Spinal cord (tissue), 10 donors: ENCODE data around the gene CARM1. TPM values are rescaled to one million over a fixed set of nuclear protein-coding genes. Genes with fewer than 3 reads are reported as not detected.
"Not testable (repeated sequence)": the region's sequence is repeated elsewhere in the genome, so short reads cannot be mapped to it uniquely, and the experiment has no call there.

Source experiments
- DNase-seq, 6 donors: peaks; one replicate each; pipeline versions ENCODE4 v3.0.0 to v3.0.0-alpha.2; 2013 to 2015; ENCODE audit warnings: low spot score in 6 of 6, low read depth in 4 of 6
- H3K27ac ChIP-seq: one replicate; pipeline ENCODE4 v1.5.1; 2013; ENCODE audit warnings: low read depth, low read length, control low read depth
- H3K27me3 ChIP-seq: one replicate; pipeline ENCODE4 v1.6.1; 2013; ENCODE audit warnings: low read length; ENCODE audit not compliant: control insufficient read depth, insufficient read depth
- H3K36me3 ChIP-seq: one replicate; pipeline ENCODE4 v1.6.1; 2013; ENCODE audit warnings: low read length; ENCODE audit not compliant: control insufficient read depth, insufficient read depth
- H3K4me1 ChIP-seq: one replicate; pipeline ENCODE4 v1.6.1; 2013; ENCODE audit warnings: low read length; ENCODE audit not compliant: control insufficient read depth, insufficient read depth
- H3K4me3 ChIP-seq: one replicate; pipeline ENCODE4 v1.5.1; 2013; ENCODE audit warnings: low read depth, low read length, control low read depth
- H3K9me3 ChIP-seq: one replicate; pipeline ENCODE4 v1.6.1; 2013; ENCODE audit warnings: low read length; ENCODE audit not compliant: control insufficient read depth, insufficient read depth
- WGBS: methylation state at CpG from one replicate; pipeline ENCODE4 v1.1.5; 2013; ENCODE audit warnings: missing lambda C conversion rate; ENCODE audit not compliant: insufficient coverage; 5-methylcytosine and 5-hydroxymethylcytosine counted together
- polyA plus RNA-seq, 2 donors: library from polyadenylated mRNA; unstranded; fragments of 120-200 nt; gene quantifications; one replicate each; pipeline ENCODE4 v1.2.1, GENCODE V29; 2013; ENCODE audit not compliant: insufficient read length in 2 of 2
- total RNA-seq, 2 donors: library from RNA; depleted of rRNA in 1 of 2; stranded (reverse); fragments of 120-200 nt in 1 of 2; fragments of >200 nt in 1 of 2; gene quantifications; one replicate each; pipeline versions ENCODE4 v1.2.3 to v1.2.4, GENCODE V29; 2013 to 2014
- donor health status: healthy.

Gene CARM1
- total and polyA plus RNA-seq, 4 donors, result 17.4 to 72.1 (median 42.8) TPM

DNA sequence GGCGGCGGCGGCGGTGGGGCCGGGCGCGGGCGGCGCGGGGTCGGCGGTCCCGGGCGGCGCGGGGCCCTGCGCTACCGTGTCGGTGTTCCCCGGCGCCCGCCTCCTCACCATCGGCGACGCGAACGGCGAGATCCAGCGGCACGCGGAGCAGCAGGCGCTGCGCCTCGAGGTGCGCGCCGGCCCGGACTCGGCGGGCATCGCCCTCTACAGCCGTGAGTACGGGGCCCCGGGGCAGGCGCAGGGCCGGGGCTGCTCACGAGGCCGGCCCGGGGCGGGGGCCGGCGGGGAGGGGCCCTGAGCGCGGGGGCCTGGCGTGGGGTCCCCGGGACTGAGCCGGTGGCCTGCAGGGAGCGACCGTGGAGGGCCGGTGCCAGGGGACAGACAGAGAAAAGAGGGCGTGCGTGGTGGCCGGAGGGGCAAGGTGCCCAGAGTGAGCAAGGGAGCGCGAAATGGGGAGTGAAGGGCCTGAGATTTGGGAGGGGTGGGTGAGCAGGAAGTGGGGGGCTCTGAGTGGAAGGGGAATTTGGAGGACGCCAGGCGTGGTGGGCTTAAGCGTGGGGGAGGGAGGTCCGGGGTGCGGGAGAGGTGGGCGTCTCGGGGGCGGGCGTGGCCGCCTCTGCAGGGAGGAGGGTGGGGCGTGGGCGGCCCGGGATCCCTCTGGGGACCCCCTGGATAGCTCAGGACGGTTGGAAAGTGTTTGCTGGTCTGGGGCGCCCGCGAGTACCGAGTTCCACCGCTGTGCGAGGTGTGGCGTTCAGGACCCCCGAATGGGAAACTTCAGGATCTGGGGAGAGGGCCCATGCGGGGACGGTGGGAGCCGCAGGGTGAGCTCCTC lies 575 bp downstream of the CARM1 start:
- no peaks in the 10 kb centered on the region for H3K27me3 ChIP-seq
- DNase-seq, result peak in 2 of 6 donors; percentile 52 to 61
- peak overlapping the region; percentile 68 for H3K4me3 ChIP-seq
- peaks cover 34% of the 10 kb centered on the region for H3K4me1 ChIP-seq
- no peaks in the 10 kb centered on the region for H3K9me3 ChIP-seq
- peaks cover 13% of the 10 kb centered on the region for H3K36me3 ChIP-seq
- under 1% methylated on average over 89 of the region's 90 CpGs for WGBS
- H3K27ac ChIP-seq, result peak overlapping the region; percentile 75

DNA sequence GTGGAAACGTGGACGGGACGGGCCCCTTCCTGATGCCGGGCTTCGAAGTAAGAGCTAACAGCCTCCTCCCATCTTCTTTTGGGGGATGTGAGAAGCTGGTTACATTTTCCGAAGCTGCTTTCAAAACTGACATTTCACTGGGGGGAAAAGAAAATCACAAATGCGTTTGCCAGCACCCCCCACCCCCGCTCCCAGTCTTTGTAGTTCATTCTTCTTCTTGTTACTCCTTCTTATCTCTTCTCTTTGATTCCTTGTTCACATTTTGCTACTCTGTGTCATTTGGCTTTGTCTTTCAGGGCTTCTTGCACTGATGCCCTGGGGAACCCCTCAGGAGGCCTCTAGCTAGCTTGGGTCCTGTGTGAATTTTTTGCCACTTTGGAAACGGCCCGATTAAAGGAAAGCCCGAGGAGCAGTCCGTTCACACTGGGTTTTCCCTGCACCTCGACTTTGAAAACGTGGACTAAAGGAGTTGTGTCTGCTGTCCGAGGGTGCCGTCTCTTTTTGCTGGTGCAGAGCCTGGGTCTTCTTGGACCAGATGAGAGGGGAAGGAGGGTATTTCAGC lies 1.3 kb downstream of the CARM1 start:
- H3K4me1 ChIP-seq, result peaks cover 39% of the 10 kb centered on the region
- no peaks in the 10 kb centered on the region for H3K9me3 ChIP-seq
- H3K36me3 ChIP-seq, result peaks cover 13% of the 10 kb centered on the region
- H3K4me3 ChIP-seq, result peak overlapping the region; percentile 68
- no peak for DNase-seq
- 5% methylated on average over 8 of the region's 16 CpGs for WGBS
- no peaks in the 10 kb centered on the region for H3K27me3 ChIP-seq
- H3K27ac ChIP-seq, result peak overlapping the region; percentile 75

GRCh38 chr19:10874024-10874423 lies 2.7 kb downstream of the CARM1 start:
- WGBS, result no CpG with 5 or more reads among the region's 1 CpG
- Histone ChIP-seq H3K9me3 (no peaks in the 10 kb centered on the region), H3K27me3 (no peaks in the 10 kb centered on the region), H3K4me3 (no peak overlapping the region), H3K4me1 (peaks cover 41% of the 10 kb centered on the region), H3K36me3 (peaks cover 13% of the 10 kb centered on the region), H3K27ac (no peak overlapping the region)
- DNase-seq, result no peak

DNA sequence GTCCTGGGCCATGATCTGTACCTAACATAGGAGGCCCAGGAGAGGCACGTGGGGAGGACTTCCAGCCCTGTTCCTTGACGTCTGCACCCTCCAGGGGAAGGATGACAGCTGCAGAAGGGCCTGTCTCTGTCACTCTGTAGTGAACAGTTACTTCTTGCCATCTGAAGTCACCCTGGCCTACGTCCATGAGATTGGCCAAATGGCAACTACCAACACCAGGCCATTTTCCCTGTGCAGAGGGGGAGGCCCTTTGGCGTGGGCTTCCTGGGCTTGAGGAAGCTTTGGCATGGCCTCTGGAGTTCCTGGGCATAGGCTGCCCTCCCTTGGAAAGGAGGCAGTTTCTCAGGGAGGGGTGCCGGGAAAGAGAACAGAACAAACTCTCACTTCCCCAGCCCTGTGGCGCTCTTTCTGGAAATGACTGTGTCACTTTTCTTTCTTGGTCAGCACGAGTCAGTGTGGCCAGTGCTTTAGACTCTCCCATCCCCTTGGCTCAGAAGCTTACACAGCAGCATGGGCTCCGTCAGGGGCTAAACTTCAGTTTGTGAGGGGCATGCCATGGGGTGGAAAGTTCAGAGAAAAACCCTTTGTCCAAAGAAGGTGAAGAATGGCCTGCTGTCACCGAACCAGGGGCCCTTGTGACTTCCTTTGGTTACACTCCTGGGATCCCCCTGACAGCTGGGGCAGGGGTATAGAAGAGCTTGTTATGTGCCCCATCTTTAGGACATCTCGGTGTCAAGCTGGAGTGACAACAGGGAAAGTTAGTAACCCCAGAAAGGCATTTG lies 5.3 kb downstream of the CARM1 start:
- H3K4me3 ChIP-seq, result no peak overlapping the region
- no peaks in the 10 kb centered on the region for H3K27me3 ChIP-seq
- peaks cover 44% of the 10 kb centered on the region for H3K4me1 ChIP-seq
- 39% methylated on average over 4 of the region's 10 CpGs for WGBS
- peak overlapping the region; percentile 52 for H3K27ac ChIP-seq
- peaks cover 29% of the 10 kb centered on the region for H3K36me3 ChIP-seq
- H3K9me3 ChIP-seq, result no peaks in the 10 kb centered on the region
- DNase-seq, result peak in 1 of 6 donors; percentile 60

DNA sequence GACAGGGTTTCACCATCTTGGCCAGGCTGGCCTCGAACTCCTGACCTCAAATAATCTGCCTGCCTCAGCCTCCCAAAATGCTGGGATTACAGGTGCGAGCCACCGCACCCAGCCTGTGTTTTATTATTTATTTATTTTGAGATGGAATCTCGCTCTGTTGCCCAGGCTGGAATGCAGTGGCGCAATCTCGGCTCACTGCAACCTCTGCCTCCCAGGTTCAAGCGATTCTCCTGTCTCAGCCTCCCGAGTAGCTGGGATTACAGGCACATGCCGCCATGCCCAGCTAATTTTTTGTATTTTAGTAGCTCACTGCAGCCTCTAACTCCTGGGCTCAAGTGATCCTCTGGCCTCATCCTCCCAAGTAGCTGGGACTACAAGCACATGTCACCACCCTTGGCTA lies 6.3 kb downstream of the CARM1 start:
- H3K9me3 ChIP-seq, H3K27me3 ChIP-seq, H3K4me3 ChIP-seq, DNase-seq, H3K27ac ChIP-seq: not testable (repeated sequence)
- Histone ChIP-seq H3K4me1 (peaks cover 46% of the 10 kb centered on the region), H3K36me3 (peaks cover 34% of the 10 kb centered on the region)
- 93% methylated on average over 5 of the region's 9 CpGs for WGBS

DNA sequence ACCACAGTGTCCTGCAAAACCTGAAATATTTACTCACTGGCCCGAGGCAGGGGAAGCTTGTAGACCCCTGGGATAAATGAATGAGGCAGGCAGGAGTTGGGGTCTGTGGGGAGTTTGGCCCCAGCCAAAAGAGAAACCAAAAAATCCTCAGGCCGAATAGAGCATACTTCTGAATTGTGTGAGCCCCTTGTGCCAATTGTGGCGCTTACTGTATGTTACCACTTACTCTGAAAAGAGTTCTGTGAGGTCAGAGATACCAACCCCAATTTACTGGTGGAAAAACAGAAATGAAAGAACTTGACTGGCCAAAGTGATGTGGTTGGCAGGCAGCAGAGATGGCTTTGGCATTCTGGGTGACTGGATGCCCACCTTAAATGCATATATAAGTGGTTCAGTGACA lies 6.9 kb downstream of the CARM1 start:
- H3K36me3 ChIP-seq, result peaks cover 40% of the 10 kb centered on the region
- no peaks in the 10 kb centered on the region for H3K9me3 ChIP-seq
- DNase-seq, result no peak
- no peak overlapping the region for H3K4me3 ChIP-seq
- peaks cover 40% of the 10 kb centered on the region for H3K4me1 ChIP-seq
- H3K27ac ChIP-seq, result no peak overlapping the region
- H3K27me3 ChIP-seq, result no peaks in the 10 kb centered on the region
- no CpG with 5 or more reads among the region's 3 CpGs for WGBS

- Histone ChIP-seq H3K9me3 (no peaks in the 10 kb centered on the region), H3K27me3 (no peaks in the 10 kb centered on the region), H3K4me1 (peaks cover 48% of the 10 kb centered on the region), H3K36me3 (peaks cover 29% of the 10 kb centered on the region), H3K4me3 (no peak overlapping the region), H3K27ac (no peak overlapping the region)
- no peak for DNase-seq
- 62% methylated on average over 13 of the region's 14 CpGs for WGBS
Measured at GRCh38 chr19:10881403-10882107, 10.2 kb downstream of the CARM1 start.

DNA sequence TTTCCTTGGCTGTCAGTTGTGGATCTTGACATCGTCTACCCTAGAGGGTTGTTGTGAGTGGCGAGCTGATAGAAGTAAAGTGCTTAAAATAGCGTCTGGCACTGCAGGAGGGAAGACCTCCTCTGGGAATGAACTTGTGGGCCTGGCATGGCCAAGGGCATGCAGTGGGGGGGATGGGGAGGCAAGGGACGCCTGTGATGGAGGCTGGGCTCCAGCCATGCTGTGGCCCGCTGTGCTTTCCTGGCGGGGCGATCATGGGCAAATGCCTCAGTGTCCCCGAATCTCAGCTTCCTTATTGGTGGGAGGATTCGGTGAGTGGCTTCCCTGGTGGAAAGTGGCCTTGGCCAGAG lies 10.7 kb downstream of the CARM1 start:
- no peak for DNase-seq
- H3K36me3 ChIP-seq, result peaks cover 33% of the 10 kb centered on the region
- no peaks in the 10 kb centered on the region for H3K27me3 ChIP-seq
- WGBS, result 58% methylated on average over 8 of the region's 9 CpGs
- peaks cover 47% of the 10 kb centered on the region for H3K4me1 ChIP-seq
- H3K27ac ChIP-seq, result no peak overlapping the region
- H3K4me3 ChIP-seq, result no peak overlapping the region
- H3K9me3 ChIP-seq, result no peaks in the 10 kb centered on the region

- no peak overlapping the region for H3K4me3 ChIP-seq
- H3K4me1 ChIP-seq, result peaks cover 63% of the 10 kb centered on the region
- H3K27me3 ChIP-seq, result no peaks in the 10 kb centered on the region
- no peak for DNase-seq
- H3K36me3 ChIP-seq, result peaks cover 39% of the 10 kb centered on the region
- WGBS, result no CpG with 5 or more reads among the region's 2 CpGs
- no peak overlapping the region for H3K27ac ChIP-seq
- H3K9me3 ChIP-seq, result no peaks in the 10 kb centered on the region
Measured at GRCh38 chr19:10884274-10884673, 12.9 kb downstream of the CARM1 start.
